GM13977 (cell line): Measurements from ENCODE around the gene B3GLCT.

ENCODE experiments used
- DNase-seq: peaks from one replicate; pipeline ENCODE4 v3.0.0; 2012; ENCODE audit warnings: low spot score
- CTCF ChIP-seq: IDR thresholded peaks from 2 replicates; pipeline ENCODE4 v1.5.1; 2012; ENCODE audit warnings: mild to moderate bottlenecking, control low read depth; ENCODE audit not compliant: insufficient read depth; ENCODE audit errors: extremely low read depth, missing control alignments
- in situ Hi-C: fragments of 300-500 bp; cut with MboI; formaldehyde crosslinking; loops from one replicate; pipeline ENCODE4 v1.12.0; 2022; ENCODE audit warnings: low sequenced_read_pairs, low pct_unique_long_range_greater_than_20kb, mixed read lengths, inconsistent platforms; ENCODE audit not compliant: unreplicated experiment

The B3GLCT gene

GRCh38 chr13:31346891-31347290, 147.1 kb downstream of the B3GLCT start:
- in situ Hi-C loops, result no loop called here
- TF ChIP-seq CTCF, result no peak
- DNase-seq, result no peak

- in situ Hi-C loops, result no loop called here
- no peak for TF ChIP-seq CTCF
- no peak for DNase-seq
Measured at GRCh38 chr13:31349156-31349555, 149.4 kb downstream of the B3GLCT start.

- no peak for DNase-seq
- no peak for TF ChIP-seq CTCF
- in situ Hi-C loops, result no loop called here
Measured at GRCh38 chr13:31350560-31350959, 150.8 kb downstream of the B3GLCT start.

- in situ Hi-C loops, result no loop called here
- no peak for DNase-seq
- no peak for TF ChIP-seq CTCF
Measured at GRCh38 chr13:31351376-31351775, 151.6 kb downstream of the B3GLCT start.

GRCh38 chr13:31352467-31352866, 152.7 kb downstream of the B3GLCT start:
- in situ Hi-C loops, result no loop called here
- DNase-seq, result no peak
- TF ChIP-seq CTCF, result no peak

GRCh38 chr13:31355001-31355400, 155.2 kb downstream of the B3GLCT start:
- no peak for TF ChIP-seq CTCF
- DNase-seq, result no peak
- in situ Hi-C loops, result no loop called here

- in situ Hi-C loops, result no loop called here
- no peak for DNase-seq
- TF ChIP-seq CTCF, result no peak
Measured at GRCh38 chr13:31356991-31357390, 157.2 kb downstream of the B3GLCT start.
